Lung (tissue), 12 donors: ENCODE results near the gene SPTBN1. TPM values are rescaled to one million over a fixed set of nuclear protein-coding genes. Genes with fewer than 3 reads are reported as not detected.

Experiments
- ATAC-seq: fragments of 200-7000 bp; cut with Tn5 transposase; one replicate; pipeline ENCODE4 v1.9.1; 2020; ENCODE audit warnings: moderate number of reproducible peaks; ENCODE audit not compliant: insufficient read depth, low FRiP score
- DNase-seq, 3 donors: peaks; one replicate each; pipeline ENCODE4 v3.0.0-alpha.2; 2013 to 2017
- H3K27ac ChIP-seq, 2 donors: one replicate each; pipeline ENCODE4 v1.5.1; 2013; ENCODE audit warnings: mild to moderate bottlenecking in 2 of 2, moderate library complexity in 2 of 2, control low read depth in 1 of 2, inconsistent platforms in 1 of 2, low read depth in 1 of 2, low read length in 1 of 2
- H3K27me3 ChIP-seq, 3 donors: one replicate each; pipeline ENCODE4 v1.5.1; 2013; ENCODE audit warnings: low read length in 2 of 3; ENCODE audit not compliant: control insufficient read depth in 3 of 3, insufficient read depth in 3 of 3
- H3K36me3 ChIP-seq, 4 donors: one replicate each; pipeline ENCODE4 v1.5.1; 2013; ENCODE audit warnings: low read length in 4 of 4, mild to moderate bottlenecking in 1 of 4, moderate library complexity in 1 of 4; ENCODE audit not compliant: control insufficient read depth in 4 of 4, insufficient read depth in 4 of 4
- H3K4me1 ChIP-seq, 5 donors: one replicate each; pipeline ENCODE4 v1.5.1; 2013; ENCODE audit warnings: low read length in 5 of 5, mild to moderate bottlenecking in 2 of 5, moderate library complexity in 1 of 5; ENCODE audit not compliant: control insufficient read depth in 5 of 5, insufficient read depth in 5 of 5
- H3K4me3 ChIP-seq: one replicate; pipeline ENCODE4 v1.5.1; 2013; ENCODE audit warnings: mild to moderate bottlenecking, control low read depth, moderate library complexity
- H3K9ac ChIP-seq, 2 donors: one replicate each; pipeline ENCODE4 v1.5.1; 2013; ENCODE audit warnings: low read length in 2 of 2, control low read depth in 1 of 2; ENCODE audit not compliant: insufficient read depth in 1 of 2
- H3K9me3 ChIP-seq, 4 donors: one replicate each; pipeline ENCODE4 v1.5.1; 2013; ENCODE audit warnings: low read length in 3 of 4, mild to moderate bottlenecking in 1 of 4, moderate library complexity in 1 of 4; ENCODE audit not compliant: control insufficient read depth in 4 of 4, insufficient read depth in 3 of 4
- WGBS, 2 donors: extraction: QIAGEN DNeasy Blood & Tissue Kit; methylation state at CpG; one replicate each; pipeline ENCODE4 v1.1.7; 2013; 5-methylcytosine and 5-hydroxymethylcytosine counted together
- polyA plus RNA-seq, 2 donors: library from polyadenylated mRNA; stranded (reverse); fragments of 200-250 nt; gene quantifications; one replicate each; pipeline ENCODE4 v1.2.1, GENCODE V29; 2013
- total RNA-seq, 2 donors: library from RNA; depleted of rRNA in 1 of 2; stranded (reverse); fragments of >200 nt in 1 of 2; gene quantifications; one replicate each; pipeline ENCODE4 v1.2.1, GENCODE V29; 2014 to 2021
- TF ChIP-seq, protein P1 (sequence below): IDR thresholded peaks from 2 replicates; pipeline ENCODE4 v1.5.1; 2012; ENCODE audit warnings: mild to moderate bottlenecking; ENCODE audit errors: control extremely low read depth, extremely low read depth
- donor health status: control.
- donor health status: control.
- donor health status: Bipolar disorder and iron deficiency.
- donor health status: healthy.
- donor health status: DM: yes; HTN: yes; CAD: no.

SPTBN1 gene
- total and polyA plus RNA-seq, 4 donors = 89.4 to 715 (median 275) TPM

DNA sequence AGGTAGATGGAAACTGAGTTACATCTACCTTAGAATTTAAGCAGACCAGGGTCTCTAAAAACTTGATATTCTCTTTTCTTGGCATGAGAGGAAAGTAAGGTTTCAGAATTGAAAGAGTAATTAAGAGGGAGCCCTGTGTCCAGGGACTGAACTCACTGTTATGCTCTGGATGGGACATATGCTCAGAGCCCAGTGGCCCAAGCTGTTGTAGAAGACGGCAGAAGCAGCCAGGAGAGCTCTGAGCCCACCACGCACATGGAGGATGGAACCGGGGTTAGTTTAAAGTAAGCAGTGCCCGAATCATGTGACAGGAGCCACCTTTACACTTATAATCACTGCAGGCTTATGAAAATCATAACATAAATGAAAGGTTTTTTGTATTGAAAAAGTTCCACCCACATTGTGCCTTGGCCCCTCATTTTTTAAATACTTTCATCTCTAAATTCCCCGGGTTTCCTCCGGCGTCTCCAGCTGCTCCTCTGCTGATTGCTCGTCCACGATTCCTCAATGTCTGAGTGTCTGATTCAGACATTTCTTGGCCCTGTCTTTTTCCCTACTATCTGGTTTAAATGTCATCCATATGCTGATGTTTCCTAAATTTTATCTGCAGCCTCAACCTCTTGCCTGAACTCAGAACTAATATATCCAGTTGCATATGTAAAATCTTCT lies 36.1 kb upstream of the SPTBN1 start:
- ATAC-seq = no peak
- 60 to 76% methylated on average over 9 of the region's 9 CpGs for WGBS, 2 donors
- peak overlapping the region; percentile 24 to 81 for H3K27ac ChIP-seq

DNA sequence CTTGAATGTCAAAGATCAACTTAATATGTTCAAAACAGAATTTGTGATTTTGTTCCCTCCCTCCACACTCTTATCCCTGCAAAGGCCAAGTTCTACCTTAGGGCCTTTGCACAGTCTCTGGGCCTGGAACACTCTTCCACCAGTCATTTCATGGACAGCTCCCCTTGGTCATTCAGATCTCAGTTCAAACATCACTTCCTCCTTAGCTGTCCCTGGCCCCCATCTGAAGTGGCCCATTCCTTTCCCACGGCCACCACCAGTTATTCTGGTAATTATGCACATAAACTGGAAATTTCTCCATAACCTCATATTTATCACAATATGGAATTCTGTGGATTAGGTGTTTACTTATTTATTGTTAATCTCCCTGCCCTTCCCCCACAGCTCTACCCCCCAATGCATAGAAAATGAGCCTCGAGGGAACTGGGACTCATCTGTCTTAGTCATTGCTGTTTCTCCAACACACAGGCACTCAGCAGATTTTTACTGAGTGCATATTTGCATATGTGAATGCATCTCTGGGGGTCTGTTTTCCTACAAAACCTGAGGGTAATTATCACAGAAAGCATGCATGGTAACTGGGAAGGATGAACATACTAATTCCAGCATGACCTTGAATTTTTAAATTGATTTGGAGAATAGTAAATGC lies 35.5 kb upstream of the SPTBN1 start:
- DNase-seq (no peak), ATAC-seq (no peak)
- Histone ChIP-seq H3K4me3 (no peak overlapping the region), H3K9me3 (no peaks in the 10 kb centered on the region), H3K27ac (peak overlapping the region in 1 of 2 donors; percentile 7), H3K27me3 (no peaks in the 10 kb centered on the region), H3K9ac (no peak overlapping the region), H3K36me3 (no peaks in the 10 kb centered on the region), H3K4me1 (peaks cover 9 to 42% (median 15%) of the 10 kb centered on the region in 5 donors)
- WGBS, 2 donors = 63 to 66% methylated on average over 2 of the region's 2 CpGs
- TF ChIP-seq, protein P1, sequence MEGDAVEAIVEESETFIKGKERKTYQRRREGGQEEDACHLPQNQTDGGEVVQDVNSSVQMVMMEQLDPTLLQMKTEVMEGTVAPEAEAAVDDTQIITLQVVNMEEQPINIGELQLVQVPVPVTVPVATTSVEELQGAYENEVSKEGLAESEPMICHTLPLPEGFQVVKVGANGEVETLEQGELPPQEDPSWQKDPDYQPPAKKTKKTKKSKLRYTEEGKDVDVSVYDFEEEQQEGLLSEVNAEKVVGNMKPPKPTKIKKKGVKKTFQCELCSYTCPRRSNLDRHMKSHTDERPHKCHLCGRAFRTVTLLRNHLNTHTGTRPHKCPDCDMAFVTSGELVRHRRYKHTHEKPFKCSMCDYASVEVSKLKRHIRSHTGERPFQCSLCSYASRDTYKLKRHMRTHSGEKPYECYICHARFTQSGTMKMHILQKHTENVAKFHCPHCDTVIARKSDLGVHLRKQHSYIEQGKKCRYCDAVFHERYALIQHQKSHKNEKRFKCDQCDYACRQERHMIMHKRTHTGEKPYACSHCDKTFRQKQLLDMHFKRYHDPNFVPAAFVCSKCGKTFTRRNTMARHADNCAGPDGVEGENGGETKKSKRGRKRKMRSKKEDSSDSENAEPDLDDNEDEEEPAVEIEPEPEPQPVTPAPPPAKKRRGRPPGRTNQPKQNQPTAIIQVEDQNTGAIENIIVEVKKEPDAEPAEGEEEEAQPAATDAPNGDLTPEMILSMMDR = no peak

More for the DNA sequence above, 36.1 kb upstream of the SPTBN1 start:
- H3K27me3 ChIP-seq = no peaks in the 10 kb centered on the region
- H3K4me3 ChIP-seq = no peak overlapping the region
- no peaks in the 10 kb centered on the region for H3K36me3 ChIP-seq
- DNase-seq = peak in 2 of 3 donors; percentile 50 to 52
- H3K9ac ChIP-seq = no peak overlapping the region
- TF ChIP-seq, protein P1 = no peak
- H3K9me3 ChIP-seq = no peaks in the 10 kb centered on the region
- H3K4me1 ChIP-seq = peaks cover 9 to 41% (median 15%) of the 10 kb centered on the region in 5 donors

DNA sequence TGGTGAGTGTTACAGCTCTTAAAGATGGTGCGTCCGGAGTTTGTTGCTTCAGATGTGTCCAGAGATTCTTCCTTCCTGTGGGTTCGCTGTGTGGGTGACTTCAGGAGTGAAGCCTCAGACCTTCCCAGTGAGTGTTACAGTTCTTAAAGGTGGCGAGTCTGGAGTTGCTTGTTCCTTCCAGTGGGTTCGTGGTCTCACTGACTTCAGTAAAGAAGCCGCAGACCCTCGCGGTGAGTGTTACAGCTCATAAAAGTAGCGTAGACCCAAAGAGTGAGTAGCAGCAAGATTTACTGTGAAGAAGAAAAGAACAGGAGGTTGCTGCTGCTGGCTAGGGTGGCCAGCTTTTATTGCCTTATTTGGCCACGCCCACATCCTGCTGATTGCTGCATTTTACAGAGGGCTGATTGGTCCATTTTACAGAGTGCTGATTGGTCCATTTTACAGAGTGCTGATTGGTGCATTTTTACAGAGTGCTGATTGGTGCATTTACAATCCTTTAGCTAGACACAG lies 34.0 kb upstream of the SPTBN1 start:
- no peaks in the 10 kb centered on the region for H3K9me3 ChIP-seq
- H3K27me3 ChIP-seq = no peaks in the 10 kb centered on the region
- H3K27ac ChIP-seq = no peak overlapping the region
- no peak overlapping the region for H3K4me3 ChIP-seq
- H3K36me3 ChIP-seq = no peaks in the 10 kb centered on the region
- ATAC-seq = no peak
- H3K9ac ChIP-seq = no peak overlapping the region
- peaks cover 6 to 42% (median 12%) of the 10 kb centered on the region in 5 donors for H3K4me1 ChIP-seq
- TF ChIP-seq, protein P1 = no peak
- WGBS, 2 donors = 39 to 73% methylated on average over 10 of the region's 10 CpGs
- no peak for DNase-seq
